ENCODE measurements around the gene NCAPH2.
"Not testable (repeated sequence)": the region's sequence is repeated elsewhere in the genome, so short reads cannot be mapped to it uniquely, and the experiment has no call there.

Gene NCAPH2

DNA sequence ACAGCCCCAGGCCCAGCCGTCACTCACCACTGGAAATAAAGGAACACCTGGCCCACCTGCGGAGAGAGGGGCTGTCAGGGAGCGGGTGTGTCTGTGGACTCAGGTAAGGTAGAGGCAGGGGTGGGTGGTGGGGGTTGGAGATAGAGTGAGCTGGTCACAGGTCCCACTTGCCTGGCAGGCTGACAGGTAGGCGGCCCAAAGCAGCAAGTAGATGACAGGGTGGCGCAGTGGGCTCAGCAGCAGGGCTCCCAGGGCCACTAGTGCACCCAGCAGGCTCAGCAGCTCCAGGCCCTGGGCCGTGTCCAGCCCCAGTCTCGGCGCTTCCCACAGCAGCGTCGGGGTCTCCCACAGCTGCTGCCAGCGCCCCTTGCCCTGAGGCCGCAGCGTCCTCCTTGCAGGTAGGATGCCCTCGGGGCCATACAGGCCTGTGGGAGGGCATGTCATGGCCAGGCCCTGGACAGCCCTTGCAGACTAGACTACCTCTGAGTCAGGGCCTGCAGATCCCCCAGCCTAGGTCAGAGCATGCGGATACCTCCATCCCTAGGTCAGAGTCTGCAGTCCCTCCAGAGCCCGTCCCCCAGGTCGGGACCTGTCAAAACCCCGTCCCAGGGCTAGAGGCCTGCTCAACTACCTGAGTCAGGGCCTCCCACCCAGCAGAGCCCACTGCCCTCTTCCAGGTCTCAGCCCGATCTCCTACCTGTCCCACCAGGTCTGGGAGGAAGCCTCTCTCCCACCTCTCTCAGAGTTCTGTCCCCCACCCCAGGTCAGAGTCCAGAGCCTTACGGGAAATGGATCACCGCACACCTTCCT, 1.2 kb upstream of the NCAPH2 start:
- Histone ChIP-seq H3K4me1 (ENCODE audit: insufficient read depth, low read length) (peaks cover 21% of the 10 kb centered on the region), H3K27me3 (ENCODE audit: insufficient read depth, low read length) (no peaks in the 10 kb centered on the region)

DNA sequence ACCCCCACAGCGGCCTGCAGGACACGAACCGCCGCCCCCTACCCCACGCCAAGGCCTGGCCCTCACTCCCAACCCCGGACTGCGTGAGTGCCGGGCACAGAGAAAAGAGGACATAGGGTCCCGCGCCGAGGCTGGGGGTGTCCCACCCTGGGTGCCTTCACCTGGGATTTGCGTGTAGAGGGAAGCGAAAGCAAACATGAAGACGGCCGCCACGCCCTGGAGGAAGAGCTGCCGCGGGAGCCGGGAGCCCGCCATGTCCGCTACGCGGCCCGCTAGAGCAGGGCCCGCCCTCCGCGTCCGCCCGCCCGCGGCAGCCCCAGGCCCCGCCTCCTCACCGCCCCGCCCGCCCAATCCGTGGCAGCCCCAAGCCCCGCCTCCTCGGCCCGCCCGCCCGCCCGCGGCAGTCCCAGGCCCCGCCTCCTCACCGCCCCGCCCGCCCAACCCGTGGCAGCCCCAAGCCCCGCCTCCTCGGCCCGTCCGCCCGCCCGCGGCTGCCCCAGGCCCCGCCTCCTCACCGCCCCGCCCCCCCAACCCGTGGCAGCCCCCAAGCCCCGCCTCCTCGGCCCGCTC, 518 bp upstream of the NCAPH2 start, which contains the start of gene LMF2:
Gene LMF2 (minus strand): TSS at position 282 of the 570 bp plus-strand sequence. CDS start 27 bp downstream, at position 255.
- Histone ChIP-seq H3K27me3 (ENCODE audit: insufficient read depth, low read length) (no peaks in the 10 kb centered on the region), H3K4me1 (ENCODE audit: insufficient read depth, low read length) (peaks cover 21% of the 10 kb centered on the region), H3K36me3 (ENCODE audit: insufficient read depth, low read length) (peaks cover 38% of the 10 kb centered on the region), H3K4me3 (ENCODE audit: low read length) (peak within 1 kb of the TSS; percentile 98), H2AFZ (ENCODE audit: low read depth, low read length) (peak within 1 kb of the TSS; percentile 6), H3K9me3 (ENCODE audit: low read length) (no peaks in the 10 kb centered on the region)

More for the DNA sequence above, 1.2 kb upstream of the NCAPH2 start:
- Histone ChIP-seq H3K9me3 (ENCODE audit: low read length) (no peaks in the 10 kb centered on the region), H3K4me3 (ENCODE audit: low read length) (peak overlapping the region; percentile 98), H3K36me3 (ENCODE audit: insufficient read depth, low read length) (peaks cover 36% of the 10 kb centered on the region), H2AFZ (ENCODE audit: low read depth, low read length) (peak overlapping the region; percentile 6)

DNA sequence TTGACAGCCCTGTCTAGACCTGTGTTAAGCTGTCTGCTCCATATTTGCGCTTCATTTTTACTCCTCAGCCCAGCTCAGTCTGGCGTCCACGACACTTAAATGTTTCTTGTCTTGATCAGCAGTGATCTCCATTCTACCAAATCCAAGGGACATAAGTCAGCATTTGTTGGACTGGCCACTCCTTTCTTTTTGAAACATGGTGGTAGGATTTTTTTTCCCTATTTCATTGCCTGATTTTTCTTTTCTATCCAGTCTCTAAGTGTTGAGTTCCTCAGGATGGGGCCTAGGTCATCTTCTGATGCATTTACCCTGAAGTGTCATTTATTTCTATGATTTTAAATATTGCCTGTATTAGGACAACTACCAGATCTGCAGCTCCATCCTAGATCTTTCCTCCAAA, 873 bp downstream of the NCAPH2 start:
- Histone ChIP-seq H3K9me3 (ENCODE audit: low read length) (no peaks in the 10 kb centered on the region), H3K4me1 (ENCODE audit: insufficient read depth, low read length) (peaks cover 21% of the 10 kb centered on the region), H3K27me3 (ENCODE audit: insufficient read depth, low read length) (no peaks in the 10 kb centered on the region), H2AFZ (ENCODE audit: low read depth, low read length) (no peak overlapping the region), H3K4me3 (ENCODE audit: low read length) (peak overlapping the region; percentile 74), H3K36me3 (ENCODE audit: insufficient read depth, low read length) (peaks cover 34% of the 10 kb centered on the region)

DNA sequence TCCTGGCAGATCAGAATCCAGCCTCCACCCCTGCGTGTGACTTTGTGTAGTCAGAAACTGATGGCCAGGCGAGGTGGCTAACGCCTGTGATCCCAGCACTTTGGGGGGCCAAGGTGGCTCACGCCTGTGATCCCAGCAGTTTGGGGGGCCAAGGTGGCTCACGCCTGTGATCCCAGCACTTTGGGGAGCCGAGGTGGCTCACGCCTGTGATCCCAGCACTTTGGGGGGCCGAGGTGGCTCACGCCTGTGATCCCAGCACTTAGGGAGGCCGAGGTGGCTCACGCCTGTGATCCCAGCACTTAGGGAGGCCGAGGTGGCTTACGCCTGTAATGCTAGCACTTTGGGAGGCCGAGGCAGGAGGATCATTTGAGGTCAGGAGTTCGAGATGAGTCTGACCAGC, 5.2 kb downstream of the NCAPH2 start:
- Histone ChIP-seq H3K4me1 (ENCODE audit: insufficient read depth, low read length) (peaks cover 13% of the 10 kb centered on the region), H3K4me3 (ENCODE audit: low read length) (no peak overlapping the region), H3K9me3 (ENCODE audit: low read length) (no peaks in the 10 kb centered on the region), H2AFZ (ENCODE audit: low read depth, low read length) (no peak overlapping the region), H3K27me3 (ENCODE audit: insufficient read depth, low read length) (no peaks in the 10 kb centered on the region), H3K36me3 (ENCODE audit: insufficient read depth, low read length) (peaks cover 44% of the 10 kb centered on the region)

DNA sequence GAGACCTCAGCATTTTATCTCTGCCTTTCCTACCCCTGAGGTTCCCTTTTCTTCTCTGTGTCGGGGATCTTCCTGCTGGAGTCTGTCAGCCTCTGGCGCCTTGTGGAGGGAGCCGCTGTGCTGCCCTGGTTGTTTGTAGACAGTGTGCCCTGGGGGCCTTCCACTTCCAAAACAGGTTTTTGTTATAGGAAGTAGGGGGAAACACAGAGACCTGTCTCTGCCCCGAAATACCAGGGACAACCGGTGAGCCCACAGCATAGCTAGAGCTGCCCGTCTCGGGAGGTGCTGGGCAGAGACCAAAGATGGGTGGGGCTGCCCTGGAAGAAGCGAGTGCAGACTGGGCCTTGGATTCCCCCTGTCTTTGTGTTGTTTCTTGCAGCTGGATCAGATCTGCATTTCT, 8.0 kb downstream of the NCAPH2 start:
- no peaks in the 10 kb centered on the region for H3K9me3 ChIP-seq (ENCODE audit: low read length)
- H3K27me3 ChIP-seq (ENCODE audit: insufficient read depth, low read length) = no peaks in the 10 kb centered on the region
- no peak overlapping the region for H2AFZ ChIP-seq (ENCODE audit: low read depth, low read length)
- H3K36me3 ChIP-seq (ENCODE audit: insufficient read depth, low read length) = peaks cover 57% of the 10 kb centered on the region
- H3K4me1 ChIP-seq (ENCODE audit: insufficient read depth, low read length) = no peaks in the 10 kb centered on the region
- no peak overlapping the region for H3K4me3 ChIP-seq (ENCODE audit: low read length)

DNA sequence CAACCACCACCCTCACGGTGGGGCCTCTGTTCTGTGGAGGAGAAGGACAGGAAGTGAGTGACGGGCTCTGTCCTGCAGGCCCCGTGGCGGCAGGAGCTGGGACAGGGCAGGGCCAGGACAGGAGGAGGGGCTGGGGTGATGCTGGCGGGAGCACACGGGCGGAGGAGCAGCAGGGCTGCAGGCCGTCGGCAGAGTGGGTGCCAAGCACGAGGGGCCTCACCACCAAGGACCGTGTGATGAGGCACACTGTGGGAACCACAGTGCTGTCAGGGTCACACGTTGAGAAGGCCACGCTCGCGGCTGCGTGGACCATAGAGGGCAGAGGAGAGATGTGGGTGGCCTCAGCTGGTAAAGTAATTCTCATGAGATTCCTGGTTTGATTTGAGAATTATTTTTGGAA, 8.9 kb downstream of the NCAPH2 start:
- H3K36me3 ChIP-seq (ENCODE audit: insufficient read depth, low read length) = peaks cover 64% of the 10 kb centered on the region
- H2AFZ ChIP-seq (ENCODE audit: low read depth, low read length) = no peak overlapping the region
- no peaks in the 10 kb centered on the region for H3K27me3 ChIP-seq (ENCODE audit: insufficient read depth, low read length)
- H3K4me3 ChIP-seq (ENCODE audit: low read length) = no peak overlapping the region
- no peaks in the 10 kb centered on the region for H3K9me3 ChIP-seq (ENCODE audit: low read length)
- H3K4me1 ChIP-seq (ENCODE audit: insufficient read depth, low read length) = no peaks in the 10 kb centered on the region

DNA sequence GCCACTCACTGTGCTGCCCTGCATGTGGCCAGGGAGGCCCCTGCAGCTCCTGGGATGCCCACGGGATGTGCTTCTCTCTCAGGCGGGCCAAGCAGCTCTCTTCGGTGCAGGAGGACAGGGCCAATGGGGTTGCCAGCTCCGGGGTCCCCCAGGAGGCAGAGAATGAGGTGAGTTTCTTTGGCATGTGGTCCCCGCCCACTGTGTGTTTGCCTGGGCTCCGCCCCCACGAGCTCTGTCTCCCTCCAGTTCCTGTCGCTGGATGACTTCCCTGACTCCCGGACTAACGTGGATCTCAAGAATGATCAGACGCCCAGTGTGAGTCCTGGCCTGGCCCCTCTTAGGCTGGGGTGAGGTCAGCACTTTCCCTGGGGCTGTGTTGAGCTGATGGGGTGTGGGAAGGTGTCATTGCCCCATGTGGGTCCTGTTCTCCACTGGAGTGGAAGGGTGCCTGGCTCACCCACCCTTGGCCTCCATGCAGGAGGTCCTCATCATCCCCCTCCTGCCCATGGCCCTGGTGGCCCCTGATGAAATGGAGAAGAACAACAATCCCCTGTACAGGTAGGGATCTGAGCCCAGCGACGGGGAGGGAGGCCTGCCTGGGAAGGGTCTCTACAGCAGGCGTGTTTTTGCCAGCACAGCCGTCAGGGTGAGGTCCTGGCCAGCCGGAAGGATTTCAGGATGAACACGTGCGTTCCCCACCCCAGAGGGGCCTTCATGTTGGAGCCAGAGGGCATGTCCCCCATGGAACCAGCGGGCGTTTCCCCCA, 9.7 kb downstream of the NCAPH2 start:
- Histone ChIP-seq H3K4me3 (ENCODE audit: low read length) (no peak overlapping the region), H2AFZ (ENCODE audit: low read depth, low read length) (no peak overlapping the region), H3K36me3 (ENCODE audit: insufficient read depth, low read length) (peaks cover 67% of the 10 kb centered on the region)

DNA sequence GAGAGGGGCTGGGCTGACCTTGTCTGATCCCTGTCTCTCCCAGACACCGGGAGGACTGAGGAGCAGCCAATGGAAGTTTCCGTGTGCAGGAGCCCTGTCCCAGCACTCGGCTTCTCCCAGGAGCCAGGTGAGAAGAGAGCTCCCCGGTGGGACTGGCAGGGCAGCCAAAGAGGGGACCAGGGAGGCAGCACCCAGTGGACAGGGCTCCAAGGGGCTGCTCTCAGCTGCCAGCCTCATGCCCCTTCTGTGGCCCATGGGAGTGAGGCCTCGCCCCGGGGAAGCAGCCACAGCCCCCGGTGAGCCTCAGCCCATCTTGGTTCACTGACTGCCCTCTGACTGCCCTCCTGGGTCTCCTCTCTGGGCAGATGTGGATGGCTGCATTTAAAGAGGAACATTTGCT, 10.6 kb downstream of the NCAPH2 start:
- no peak overlapping the region for H2AFZ ChIP-seq (ENCODE audit: low read depth, low read length)
- H3K27me3 ChIP-seq (ENCODE audit: insufficient read depth, low read length) = no peaks in the 10 kb centered on the region
- H3K9me3 ChIP-seq (ENCODE audit: low read length) = no peaks in the 10 kb centered on the region
- peaks cover 71% of the 10 kb centered on the region for H3K36me3 ChIP-seq (ENCODE audit: insufficient read depth, low read length)
- H3K4me1 ChIP-seq (ENCODE audit: insufficient read depth, low read length) = no peaks in the 10 kb centered on the region
- no peak overlapping the region for H3K4me3 ChIP-seq (ENCODE audit: low read length)

More for the DNA sequence above, 9.7 kb downstream of the NCAPH2 start:
- Histone ChIP-seq H3K4me1 (ENCODE audit: insufficient read depth, low read length) (no peaks in the 10 kb centered on the region), H3K9me3 (ENCODE audit: low read length) (no peaks in the 10 kb centered on the region), H3K27me3 (ENCODE audit: insufficient read depth, low read length) (no peaks in the 10 kb centered on the region)

DNA sequence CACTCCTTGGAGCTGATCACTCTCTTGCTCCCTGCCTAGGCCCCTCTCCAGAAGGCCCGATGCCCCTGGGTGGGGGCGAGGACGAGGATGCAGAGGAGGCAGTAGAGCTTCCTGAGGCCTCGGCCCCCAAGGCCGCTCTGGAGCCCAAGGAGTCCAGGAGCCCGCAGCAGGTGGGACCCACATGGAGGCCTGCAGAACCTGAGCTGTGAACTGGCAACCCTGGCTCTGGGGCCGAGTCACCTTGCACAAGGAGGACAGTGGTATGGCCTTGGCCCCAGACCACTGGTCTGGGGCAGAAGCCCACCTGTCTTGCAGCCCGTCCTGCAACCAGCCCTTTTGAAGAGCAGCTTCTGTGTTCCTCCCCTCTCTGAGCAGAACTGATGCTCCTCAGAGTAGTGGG, 11.1 kb downstream of the NCAPH2 start:
- no peak overlapping the region for H3K4me3 ChIP-seq (ENCODE audit: low read length)
- H3K4me1 ChIP-seq (ENCODE audit: insufficient read depth, low read length) = peaks cover under 1% of the 10 kb centered on the region
- H3K27me3 ChIP-seq (ENCODE audit: insufficient read depth, low read length) = no peaks in the 10 kb centered on the region
- no peak overlapping the region for H2AFZ ChIP-seq (ENCODE audit: low read depth, low read length)
- peaks cover 75% of the 10 kb centered on the region for H3K36me3 ChIP-seq (ENCODE audit: insufficient read depth, low read length)
- no peaks in the 10 kb centered on the region for H3K9me3 ChIP-seq (ENCODE audit: low read length)

DNA sequence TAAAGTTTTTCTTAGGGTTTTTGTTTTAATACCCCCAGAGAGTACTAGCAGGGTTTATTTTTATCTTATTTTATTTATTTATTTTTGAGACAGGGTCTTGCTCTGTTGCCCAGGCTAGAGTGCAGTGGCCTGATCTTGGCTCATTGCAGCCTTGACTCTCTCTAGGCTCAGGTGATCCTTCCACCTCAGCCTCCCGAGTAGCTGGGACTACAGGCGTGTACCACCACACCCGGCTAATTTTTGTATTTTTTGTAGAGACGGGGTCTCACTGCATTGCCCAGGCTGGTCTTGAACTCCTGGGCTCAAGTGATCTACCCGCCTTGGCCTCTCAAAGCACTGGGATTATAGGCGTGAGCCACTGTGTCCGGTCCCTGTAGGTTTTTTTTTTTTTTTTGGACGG, 12.2 kb downstream of the NCAPH2 start:
- not testable (repeated sequence) for H2AFZ ChIP-seq (ENCODE audit: low read depth, low read length); H3K4me3 ChIP-seq (ENCODE audit: low read length); H3K9me3 ChIP-seq (ENCODE audit: low read length); H3K27me3 ChIP-seq (ENCODE audit: insufficient read depth, low read length)
- Histone ChIP-seq H3K36me3 (ENCODE audit: insufficient read depth, low read length) (peaks cover 68% of the 10 kb centered on the region), H3K4me1 (ENCODE audit: insufficient read depth, low read length) (peaks cover 11% of the 10 kb centered on the region)

DNA sequence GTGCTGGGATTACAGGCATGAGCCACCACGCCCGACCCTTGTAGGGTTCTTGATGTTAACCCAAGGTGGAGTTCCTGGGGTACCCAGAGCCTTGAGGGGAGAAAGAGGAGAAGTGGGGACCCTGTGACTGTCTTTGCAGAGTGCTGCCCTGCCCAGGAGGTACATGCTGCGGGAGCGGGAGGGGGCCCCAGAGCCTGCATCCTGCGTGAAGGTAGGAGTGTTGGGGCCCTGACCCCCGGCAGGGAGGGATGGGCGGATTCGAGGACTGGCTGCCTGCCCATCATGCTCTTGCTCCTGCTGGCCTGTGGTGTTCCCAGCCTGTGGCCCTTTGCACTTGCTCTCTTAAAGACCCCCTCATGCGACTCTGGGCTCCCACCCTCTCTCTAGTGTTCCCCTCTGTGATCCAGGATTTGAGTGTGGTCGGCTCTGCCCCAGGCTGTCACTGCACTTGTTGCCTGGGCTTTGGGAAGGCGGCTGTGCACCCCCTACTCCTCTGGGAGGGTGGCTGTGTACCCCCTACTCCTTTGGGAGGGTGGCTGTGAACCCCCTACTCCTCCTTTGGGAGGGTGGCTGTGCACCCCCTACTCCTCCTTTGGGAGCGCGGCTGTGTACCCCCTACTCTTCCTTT, 12.9 kb downstream of the NCAPH2 start:
- Histone ChIP-seq H3K4me1 (ENCODE audit: insufficient read depth, low read length) (peaks cover 12% of the 10 kb centered on the region), H2AFZ (ENCODE audit: low read depth, low read length) (no peak overlapping the region), H3K4me3 (ENCODE audit: low read length) (no peak overlapping the region), H3K27me3 (ENCODE audit: insufficient read depth, low read length) (no peaks in the 10 kb centered on the region), H3K36me3 (ENCODE audit: insufficient read depth, low read length) (peaks cover 68% of the 10 kb centered on the region), H3K9me3 (ENCODE audit: low read length) (no peaks in the 10 kb centered on the region)

DNA sequence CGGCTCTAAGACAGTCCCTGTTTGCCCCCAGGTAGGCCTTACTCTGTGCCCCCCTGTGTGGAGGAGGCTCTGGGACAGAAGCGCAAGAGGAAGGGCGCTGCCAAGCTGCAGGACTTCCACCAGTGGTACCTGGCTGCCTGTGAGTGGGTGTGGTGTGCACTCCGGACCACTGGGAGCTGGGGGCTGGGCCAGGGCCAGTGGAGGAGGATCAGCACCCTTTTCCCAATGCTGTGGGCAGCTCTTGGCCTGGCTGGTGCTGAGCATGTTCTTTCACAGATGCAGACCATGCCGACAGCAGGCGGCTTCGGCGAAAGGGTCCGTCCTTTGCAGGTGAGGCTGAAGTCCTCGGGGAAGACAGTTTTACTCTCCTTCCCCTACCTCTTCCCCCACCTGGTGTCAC, 13.7 kb downstream of the NCAPH2 start:
- Histone ChIP-seq H3K36me3 (ENCODE audit: insufficient read depth, low read length) (peaks cover 61% of the 10 kb centered on the region), H3K4me3 (ENCODE audit: low read length) (no peak overlapping the region), H3K4me1 (ENCODE audit: insufficient read depth, low read length) (peaks cover 15% of the 10 kb centered on the region), H2AFZ (ENCODE audit: low read depth, low read length) (no peak overlapping the region), H3K9me3 (ENCODE audit: low read length) (no peaks in the 10 kb centered on the region), H3K27me3 (ENCODE audit: insufficient read depth, low read length) (no peaks in the 10 kb centered on the region)
